Stimulated activated CD4-positive, alpha-beta T cell treated with anti-CD3 and anti-CD28 coated beads, Interleukin-1b, Interleukin-23, amount 100 ng/mL, for 4 hours (primary cell): ENCODE results near the gene MTF2.

Experiments used
- DNase-seq, 2 donors: peaks; one replicate each; pipeline ENCODE4 v3.0.0-alpha.2; 2020; ENCODE audit warnings: low read depth in 2 of 2

MTF2 gene

DNA sequence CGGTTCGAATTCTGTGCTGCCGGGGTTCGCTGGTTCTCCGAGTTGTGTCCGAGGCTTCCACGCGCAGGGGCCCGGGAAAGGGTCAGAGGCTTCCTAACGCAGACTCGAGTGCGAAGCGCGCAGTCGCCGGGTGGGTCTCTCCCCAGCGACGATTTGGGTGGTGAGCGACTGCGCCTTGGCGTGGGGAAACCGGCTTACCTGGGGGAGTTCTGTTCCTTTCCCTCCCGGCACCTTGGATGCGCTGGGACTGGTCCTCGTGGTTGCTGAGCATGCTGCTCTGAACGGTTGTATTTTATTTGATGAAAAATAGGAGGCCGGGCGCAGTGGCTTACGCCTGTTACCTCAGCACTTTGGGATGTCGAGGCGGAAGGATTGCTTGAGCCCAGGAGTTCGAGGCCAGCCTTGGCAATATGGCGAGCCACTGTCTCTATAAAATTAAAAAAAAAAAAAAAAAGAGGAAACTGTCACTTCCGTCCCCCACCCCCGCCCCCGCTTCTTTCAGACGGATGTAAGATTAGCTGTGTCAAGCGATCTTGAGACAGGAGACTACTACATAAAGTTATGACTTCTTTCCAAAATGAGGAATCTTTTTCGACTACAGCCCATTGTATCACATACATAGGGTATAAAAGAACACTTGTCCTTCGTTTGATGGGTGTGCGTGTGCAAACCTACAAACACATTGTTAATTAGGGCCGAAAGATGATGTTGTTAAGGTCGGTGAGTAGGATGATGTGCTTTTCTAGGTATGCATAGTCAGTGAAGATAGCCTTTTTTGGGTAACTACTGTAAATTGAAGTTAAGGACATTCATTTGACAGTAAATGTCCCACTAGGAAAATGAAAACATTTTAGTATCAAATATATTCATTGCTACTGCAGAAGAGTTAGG lies 101.9 kb downstream of the MTF2 start, which contains the start of gene CCDC18:
TSS of gene CCDC18 (plus strand) at position 2 of the 891 bp plus-strand sequence. CDS start 2,638 bp downstream, outside the sequence.
- DNase-seq: peak in 1 of 2 donors; percentile 31

DNA sequence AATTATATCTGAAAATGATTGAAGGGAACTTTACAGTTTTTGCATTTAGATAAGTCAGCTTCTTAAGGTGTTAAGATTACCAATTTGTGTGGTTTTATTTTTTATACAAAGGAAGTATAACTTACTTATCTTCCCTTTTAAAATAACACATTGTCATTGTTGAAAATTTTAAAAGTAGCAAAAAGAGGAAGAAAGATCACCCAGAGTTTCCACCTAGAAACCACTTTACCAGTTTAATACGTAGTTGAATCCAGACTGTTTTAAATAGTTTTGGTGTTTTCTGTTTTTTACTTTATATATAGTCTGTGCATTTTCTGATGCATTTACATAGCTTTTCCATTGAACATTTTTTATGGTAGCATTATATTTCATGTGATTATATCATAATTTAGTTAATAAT lies 107.6 kb downstream of the MTF2 start:
- DNase-seq: no peak
